22Rv1 (cell line): ENCODE data around the gene ARHGEF10L.
"Not testable (repeated sequence)": the region's sequence is repeated elsewhere in the genome, so short reads cannot be mapped to it uniquely, and the experiment has no call there.

Experiments
- CTCF ChIP-seq: fragments of 450-650 bp; IDR thresholded peaks from 2 replicates; pipeline ENCODE4 v1.5.1; 2017; ENCODE audit warnings: mild to moderate bottlenecking
- ZFX ChIP-seq: fragments of 450-650 bp; IDR thresholded peaks from 2 replicates; pipeline ENCODE4 v1.6.1; 2017; ENCODE audit warnings: antibody characterized with exemption, borderline replicate concordance

- not testable (repeated sequence) for TF ChIP-seq CTCF, ZFX
Observed at GRCh38 chr1:17489768-17490417, 49.6 kb upstream of the ARHGEF10L start.
